GM12878 (cell line): ENCODE data around the gene ITGA5. TPM values are rescaled to one million over a fixed set of nuclear protein-coding genes. Genes with fewer than 3 reads are reported as not detected.

Experiments used
- ATAC-seq: fragments of 200-7000 bp; cut with Tn5 transposase; 3 replicates; pipeline ENCODE4 v1.9.1; 2020; ENCODE audit warnings: mild to moderate bottlenecking, moderate library complexity
- BruUV-seq: library from RNA; stranded (reverse); fragments of 400-500 nt; replicated peaks from 2 replicates; lab custom pipeline; 2021; lab: Mats Ljungman, UMichigan
- CTCF ChIA-PET: fragments of 300-600 bp; sonication (Branson Sonifier 250); formaldehyde crosslinking; extraction: SDS; loops from one replicate; lab custom pipeline; 2021; ENCODE audit warnings: inconsistent platforms; lab: Yijun Ruan, JAX
- POLR2A ChIA-PET: fragments of 350-600 bp; formaldehyde crosslinking; extraction: SDS; loops from one replicate; lab custom pipeline; 2021; ENCODE audit warnings: inconsistent platforms; lab: Charles Lee
- RAD21 ChIA-PET: fragments of 300-600 bp; sonication (Branson Sonifier 250); formaldehyde crosslinking; loops from one replicate; lab custom pipeline; 2023; ENCODE audit warnings: antibody characterized with exemption; ENCODE audit not compliant: unreplicated experiment; lab: Charles Lee
- SMC1A ChIA-PET: fragments of 300-600 bp; sonication (Branson Sonifier 250); formaldehyde crosslinking; loops from one replicate; lab custom pipeline; 2023; ENCODE audit not compliant: unreplicated experiment, uncharacterized antibody; lab: Charles Lee
- DNase-seq: peaks from one replicate; pipeline ENCODE4 v3.0.0-alpha.2; 2011; ENCODE audit warnings: low read depth, low spot score
- FAIRE-seq: peaks from 3 replicates; lab custom pipeline; 2011; peaks lifted over from hg19 to GRCh38; lab: Jason Lieb, UNC
- H2AFZ ChIP-seq: 2 replicates; pipeline ENCODE4 v1.6.0; 2011; ENCODE audit warnings: low read depth, low read length, control low read depth; ENCODE audit not compliant: control insufficient read depth
- H3K27ac ChIP-seq: 2 replicates; pipeline ENCODE4 v1.5.1; 2011; ENCODE audit warnings: control low read depth; ENCODE audit not compliant: control insufficient read depth, insufficient read depth
- H3K27me3 ChIP-seq, 2 experiments: replicated peaks in 1 of 2; 2 replicates each; pipeline versions ENCODE4 v1.6.0 to v1.6.1; 2011; ENCODE audit warnings: low read length in 1 of 2; ENCODE audit not compliant: control insufficient read depth in 2 of 2, insufficient read depth in 2 of 2
- H3K36me3 ChIP-seq, 2 experiments: 2 replicates each; pipeline ENCODE4 v1.5.1; 2011; ENCODE audit warnings: low read length in 1 of 2; ENCODE audit not compliant: control insufficient read depth in 2 of 2, insufficient read depth in 2 of 2
- H3K4me1 ChIP-seq: 2 replicates; pipeline ENCODE4 v1.6.1; 2011; ENCODE audit warnings: mild to moderate bottlenecking, low read length, moderate library complexity, mixed read lengths; ENCODE audit not compliant: control insufficient read depth, insufficient read depth
- H3K4me2 ChIP-seq: 2 replicates; pipeline ENCODE4 v1.6.0; 2011; ENCODE audit warnings: control low read depth; ENCODE audit not compliant: control insufficient read depth, insufficient read depth
- H3K4me3 ChIP-seq: fragments of 200-600 bp; sonication (generic); 2 replicates; pipeline ENCODE4 v1.5.1; 2016
- H3K79me2 ChIP-seq: 2 replicates; pipeline ENCODE4 v1.6.0; 2011; ENCODE audit warnings: low read length; ENCODE audit not compliant: control insufficient read depth, insufficient read depth
- H3K9ac ChIP-seq: 2 replicates; pipeline ENCODE4 v1.8.0; 2011; ENCODE audit warnings: low read length, control low read depth, mixed read lengths; ENCODE audit not compliant: control insufficient read depth, insufficient read depth
- H3K9me3 ChIP-seq: replicated peaks from 3 replicates; pipeline ENCODE4 v1.5.1; 2011; ENCODE audit warnings: mild to moderate bottlenecking, low read length; ENCODE audit not compliant: control insufficient read depth, insufficient read depth
- H4K20me1 ChIP-seq: 2 replicates; pipeline ENCODE4 v1.6.0; 2011; ENCODE audit not compliant: control insufficient read depth, insufficient read depth
- BCL3 ChIP-seq: IDR thresholded peaks from 2 replicates; pipeline ENCODE4 v1.6.1; 2011; ENCODE audit warnings: borderline replicate concordance, low read depth, mild to moderate bottlenecking, moderate library complexity, low read length; ENCODE audit not compliant: insufficient read depth, poor library complexity, severe bottlenecking
- CEBPB ChIP-seq, 2 experiments: fragments of 150-350 bp in 1 of 2; IDR thresholded peaks; 2 replicates each; pipeline ENCODE4 v1.6.1; 2012 to 2014; ENCODE audit warnings: low read depth in 2 of 2, low read length in 2 of 2, borderline replicate concordance in 1 of 2, inconsistent platforms in 1 of 2
- CHD1 ChIP-seq: IDR thresholded peaks from 2 replicates; pipeline ENCODE4 v1.6.1; 2012; ENCODE audit warnings: low read depth, low read length, improper control_type of control experiment
- CHD4 ChIP-seq: fragments of 200-600 bp; sonication (generic); IDR thresholded peaks from 2 replicates; pipeline ENCODE4 v1.6.1; 2016; ENCODE audit warnings: mild to moderate bottlenecking
- DPF2 ChIP-seq: fragments of 450-650 bp; IDR thresholded peaks from 2 replicates; pipeline ENCODE4 v1.6.1; 2017; ENCODE audit warnings: mild to moderate bottlenecking
- EED ChIP-seq: sonication (generic); IDR thresholded peaks from 2 replicates; pipeline ENCODE4 v1.6.1; 2016; ENCODE audit warnings: antibody characterized with exemption, low read depth
- EP300 ChIP-seq, 2 experiments: fragments of 150-350 bp in 1 of 2; IDR thresholded peaks; 2 replicates each; pipeline ENCODE4 v1.6.1; 2011 to 2012; ENCODE audit warnings: low read depth in 2 of 2, low read length in 2 of 2, borderline replicate concordance in 1 of 2, improper control_type of control experiment in 1 of 2, inconsistent platforms in 1 of 2; ENCODE audit not compliant: control insufficient read depth in 1 of 2
- ETV6 ChIP-seq, 2 experiments: fragments of 450-650 bp in 1 of 2; IDR thresholded peaks in 1 of 2; conservative IDR thresholded peaks in 1 of 2; 2 replicates each; pipeline ENCODE4 v1.6.1; 2014; ENCODE audit warnings: antibody characterized with exemption in 1 of 2, borderline replicate concordance in 1 of 2, low read depth in 1 of 2, mild to moderate bottlenecking in 1 of 2, moderate library complexity in 1 of 2
- FOXM1 ChIP-seq: IDR thresholded peaks from 2 replicates; pipeline ENCODE4 v1.6.1; 2012; ENCODE audit warnings: low read depth, mild to moderate bottlenecking, inconsistent platforms, low read length, moderate library complexity
- IKZF1 ChIP-seq: fragments of 450-650 bp; conservative IDR thresholded peaks from 2 replicates; pipeline ENCODE4 v1.6.1; 2017; ENCODE audit warnings: antibody characterized with exemption, mild to moderate bottlenecking
- JUND ChIP-seq: IDR thresholded peaks from 2 replicates; pipeline ENCODE4 v1.6.1; 2012; ENCODE audit warnings: low read depth, mild to moderate bottlenecking, low read length, improper control_type of control experiment, moderate library complexity
- KDM1A ChIP-seq: fragments of 200-600 bp; sonication (generic); IDR thresholded peaks from 2 replicates; pipeline ENCODE4 v1.6.1; 2016; ENCODE audit warnings: borderline replicate concordance
- NFIC ChIP-seq: IDR thresholded peaks from 2 replicates; pipeline ENCODE4 v1.6.1; 2012; ENCODE audit warnings: low read depth, mild to moderate bottlenecking, inconsistent platforms, low read length, moderate library complexity
- RBBP5 ChIP-seq: fragments of 200-600 bp; sonication (generic); conservative IDR thresholded peaks from 2 replicates; pipeline ENCODE4 v1.6.1; 2016
- RFX5 ChIP-seq: IDR thresholded peaks from 2 replicates; pipeline ENCODE4 v1.6.1; 2011; ENCODE audit warnings: low read depth, low read length, improper control_type of control experiment
- RUNX3 ChIP-seq: IDR thresholded peaks from 2 replicates; pipeline ENCODE4 v1.6.1; 2012; ENCODE audit warnings: low read length, inconsistent platforms
- SPI1 ChIP-seq: IDR thresholded peaks from 2 replicates; pipeline ENCODE4 v1.6.1; 2011; ENCODE audit warnings: low read depth, mild to moderate bottlenecking, low read length, moderate library complexity, borderline replicate concordance; ENCODE audit not compliant: insufficient read depth
- TAF1 ChIP-seq: IDR thresholded peaks from 2 replicates; pipeline ENCODE4 v1.6.1; 2011; ENCODE audit warnings: mild to moderate bottlenecking, low read depth, low read length, borderline replicate concordance
- TARDBP ChIP-seq: IDR thresholded peaks from 2 replicates; pipeline ENCODE4 v1.6.1; 2016; ENCODE audit warnings: borderline replicate concordance
- USF1 ChIP-seq: IDR thresholded peaks from 2 replicates; pipeline ENCODE4 v1.6.1; 2011; ENCODE audit warnings: borderline replicate concordance, low read depth, mild to moderate bottlenecking, moderate library complexity, mixed read lengths, low read length; ENCODE audit not compliant: insufficient read depth; ENCODE audit errors: extremely low read length
- ZNF274 ChIP-seq: IDR thresholded peaks from one replicate; pipeline ENCODE4 v1.8.0; 2011; ENCODE audit not compliant: insufficient read length, insufficient read depth
- WGBS: methylation state at CpG from one replicate; pipeline ENCODE4 v1.1.6; 2016; ENCODE audit warnings: low lambda C conversion rate; ENCODE audit not compliant: insufficient replicate concordance, insufficient coverage; ENCODE audit errors: missing lambda C conversion rate; 5-methylcytosine and 5-hydroxymethylcytosine counted together
- in situ Hi-C: fragments of 300-500 bp; cut with MboI; formaldehyde crosslinking; loops from 9 replicates; pipeline ENCODE4 v1.14.3; 2018; ENCODE audit warnings: mixed read lengths
- intact Hi-C: fragments of 100-400 bp; cut with micrococcal nuclease; formaldehyde crosslinking; loops from one replicate; pipeline ENCODE4 v1.14.2; 2022; ENCODE audit not compliant: unreplicated experiment
- polyA plus RNA-seq, 11 experiments: library from polyadenylated mRNA; depleted of rRNA in 4 of 11; unstranded in 6 of 11; stranded (reverse) in 5 of 11; fragments of >200 nt; fragmentation: Nextera tagmentation in 4 of 11; fragmentation: Illumina TruSeq in 1 of 11; extraction: Ambion mirVana in 4 of 11; extraction: Trizol in 1 of 11; gene quantifications; 1 replicate in 1 of 11; 2 replicates in 10 of 11; pipeline versions ENCODE4 v1.2.1 to v1.2.3, GENCODE V29; 2011 to 2016; ENCODE audit warnings: inconsistent platforms in 2 of 11, missing spikeins in 2 of 11, low read depth in 1 of 11
- total RNA-seq, 4 experiments: library from RNA; depleted of rRNA in 3 of 4; stranded (reverse); fragments of >200 nt in 3 of 4; fragmentation: Illumina TruSeq in 1 of 4; extraction: Trizol in 1 of 4; gene quantifications; 2 replicates each; pipeline versions ENCODE4 v1.2.1 to v1.2.3, GENCODE V29; 2013 to 2021

The ITGA5 gene
- total and polyA plus RNA-seq, 10 of the 15 experiments (the other 5 are each of a cell fraction or from before 2014, with no cell fraction given), result 0.15 to 22.5 (median 0.61) TPM

GRCh38 chr12:54358945-54359761, 59.9 kb downstream of the ITGA5 start:
- peak overlapping the region; percentile 84 for H3K4me3 ChIP-seq
- TSS peak; percentile 94 for BruUV-seq
- ChIA-PET SMC1A (interaction anchor here (0.9 to 2.6 kb wide), 17 partner anchors 9 to 170 kb away, joined by 3 to 13 read pairs (median 6); partner anchors contain the start of genes CBX5, COPZ1, HNRNPA1 and SMUG1), CTCF (interaction anchor here (0.7 to 8.6 kb wide), 26 partner anchors 9 to 327 kb away, joined by 3 to 116 read pairs (median 4); partner anchors contain the start of genes CBX5, COPZ1 and HNRNPA1), POLR2A (interaction anchor here (0.7 to 3.8 kb wide), 17 partner anchors 9 to 305 kb away, joined by 3 to 29 read pairs (median 5); partner anchors contain the start of genes CBX5, COPZ1, HNRNPA1 and HOXC4), RAD21 (interaction anchor here (0.8 to 2.8 kb wide), 21 partner anchors 9 to 145 kb away, joined by 3 to 22 read pairs (median 5); partner anchors contain the start of genes CBX5, COPZ1 and HNRNPA1)
- H3K27ac ChIP-seq, result peak overlapping the region; percentile 92
- no peaks in the 10 kb centered on the region for H3K9me3 ChIP-seq
- H3K4me2 ChIP-seq, result peak overlapping the region; percentile 92
- intact Hi-C loops (loop anchor here (2.0 kb wide), 2 partner anchors 34 to 138 kb away; partner anchors contain the start of gene COPZ1), in situ Hi-C loops (no loop called here)
- ATAC-seq, result peak; percentile 96
- peak; percentile 97 for DNase-seq
- peak; percentile 99 for FAIRE-seq
- H3K36me3 ChIP-seq, result no peaks in the 10 kb centered on the region
- no peaks in the 10 kb centered on the region for H3K27me3 ChIP-seq
- peak overlapping the region; percentile 95 for H2AFZ ChIP-seq
- H3K9ac ChIP-seq, result peak overlapping the region; percentile 89
- WGBS, result 4% methylated on average over 25 of the region's 40 CpGs
- no peaks in the 10 kb centered on the region for H4K20me1 ChIP-seq
- H3K4me1 ChIP-seq, result peaks cover 22% of the 10 kb centered on the region
- H3K79me2 ChIP-seq, result no peaks in the 10 kb centered on the region
- TF ChIP-seq RFX5 (peak; percentile 94), DPF2 (peak; percentile 78), RBBP5 (no peak), FOXM1 (0 out of 2 replicates have a peak, but pooled peaks have one; percentile 62), ZNF274 (no peak), SPI1 (no peak), KDM1A (no peak), JUND (no peak), RUNX3 (peak; percentile 60), TARDBP (0 out of 2 replicates have a peak, but pooled peaks have one; percentile 50), CHD1 (no peak), NFIC (no peak), CEBPB (IDR thresholded peaks at IDR 0.05; ENCODE audit: borderline replicate concordance in 1 of 2, low read depth in 2 of 2, low read length in 2 of 2) (no peak), IKZF1 (peak; percentile 48; the same call in 1 of the 2 replicates), USF1 (no peak), ETV6 (conservative IDR thresholded peaks at IDR 0.05 in 1 of 2, IDR thresholded peaks at IDR 0.05 in 1 of 2; ENCODE audit: borderline replicate concordance in 1 of 2, low read depth in 1 of 2) (no peak), BCL3 (no peak), CHD4 (no peak), EED (peak; percentile 64; the same call in 1 of the 2 replicates), TAF1 (peak; percentile 54; the same call in 1 of the 2 replicates), EP300 (IDR thresholded peaks at IDR 0.05; ENCODE audit: borderline replicate concordance in 1 of 2, control insufficient read depth in 1 of 2, low read depth in 2 of 2, low read length in 2 of 2) (peak in 1 of 2 experiments; percentile 55; a peak in 2 of 4 replicates)
